ENCODE results near the gene KSR2. TPM values are rescaled to one million over a fixed set of nuclear protein-coding genes. Genes with fewer than 3 reads are reported as not detected.

The KSR2 gene
- total and polyA plus RNA-seq, 2 of the 4 experiments (the other 2 are of a cell fraction) = not detected

DNA sequence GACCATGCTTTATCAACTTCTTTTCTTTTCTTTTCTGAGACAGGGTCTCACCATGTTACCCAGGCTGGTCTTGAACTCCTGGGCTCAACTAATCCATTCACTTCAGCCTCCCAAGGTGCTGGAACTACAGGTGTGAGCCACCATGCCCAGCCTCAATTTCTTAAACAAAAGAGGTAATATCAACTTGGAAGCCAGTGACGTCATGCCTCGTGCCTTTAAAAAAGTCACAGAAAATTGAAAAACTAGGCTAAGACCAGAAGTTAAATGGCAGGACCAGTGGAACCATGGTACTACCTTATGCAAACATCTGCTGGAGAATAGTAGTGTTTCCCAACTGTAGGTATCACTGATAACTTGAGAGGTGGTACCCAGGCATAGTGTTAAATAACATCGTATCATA, 103.3 kb downstream of the KSR2 start:
- Histone ChIP-seq H2AFZ (replicated peaks; ENCODE audit: low read length, poor library complexity) (no peak overlapping the region), H3K79me1 (ENCODE audit: low read depth in 1 of 2, low read length in 2 of 2) (no peaks in the 10 kb centered on the region), H2BK20ac (ENCODE audit: low read depth, low read length) (no peak overlapping the region), H3K14ac (replicated peaks; ENCODE audit: low read depth, low read length) (no peak overlapping the region), H3K56ac (ENCODE audit: extremely low read depth, insufficient read depth, low read length) (no peak overlapping the region), H3K4me2 (ENCODE audit: low read depth, low read length) (no peak overlapping the region), H3K4me1 (ENCODE audit: control insufficient read depth, insufficient read depth, low read length) (no peaks in the 10 kb centered on the region), H3K9me1 (ENCODE audit: insufficient read depth, low read length) (no peaks in the 10 kb centered on the region), H3K18ac (ENCODE audit: low read depth, low read length) (no peak overlapping the region), H2BK5ac (ENCODE audit: low read depth, low read length, poor library complexity, severe bottlenecking) (no peak overlapping the region), H3K36me3 (ENCODE audit: control insufficient read depth, insufficient read depth, low read length) (no peaks in the 10 kb centered on the region), H2BK120ac (ENCODE audit: low read depth, low read length) (no peak overlapping the region), H2AK5ac (ENCODE audit: low read depth, low read length) (no peak overlapping the region), H3K27me3 (ENCODE audit: control insufficient read depth, insufficient read depth, low read length) (no peaks in the 10 kb centered on the region), H3K23ac (ENCODE audit: low read depth, low read length) (no peak overlapping the region), H4K8ac (ENCODE audit: low read depth in 2 of 2, low read length in 2 of 2) (no peak overlapping the region), H3K9ac (ENCODE audit: low read depth, low read length) (no peak overlapping the region), H4K5ac (ENCODE audit: low read depth, low read length) (no peak overlapping the region), H3K4ac (ENCODE audit: low read depth, low read length) (no peak overlapping the region), H4K91ac (ENCODE audit: insufficient read depth, low read depth, low read length) (no peak overlapping the region), H3K27ac (ENCODE audit: insufficient read depth, low read length) (no peak overlapping the region), H2BK15ac (ENCODE audit: low read depth, low read length) (no peak overlapping the region), H3K4me3 (ENCODE audit: insufficient read depth, low read depth, low read length) (no peak overlapping the region), H3K9me3 (ENCODE audit: control insufficient read depth, insufficient read depth, low read length) (no peaks in the 10 kb centered on the region), H4K20me1 (ENCODE audit: insufficient read depth, low read length) (no peaks in the 10 kb centered on the region), H2AK9ac (replicated peaks; ENCODE audit: low read depth, low read length, poor library complexity) (no peak overlapping the region)
- intact Hi-C loops (cut with micrococcal nuclease) = no loop called here
- POLR2A ChIA-PET (ENCODE audit: unreplicated experiment) = no interaction called here
- WGBS, 2 experiments (ENCODE audit: extremely low coverage in 2 of 2, insufficient read length in 1 of 2) = 60% methylated on average over 2 of the region's 3 CpGs; no CpG with 5 or more reads in 1 of the 2 experiments
- CTCF ChIA-PET = no interaction called here
- no peak for DNase-seq
- ATAC-seq (ENCODE audit: low read depth) = no peak
- in situ Hi-C loops (cut with MboI; ENCODE audit: low sequenced_read_pairs) = loop anchor here (25.0 kb wide), 1 partner anchor 272 kb away; the partner anchor contains the start of gene PEBP1
- TF ChIP-seq CEBPB (IDR thresholded peaks at IDR 0.05; ENCODE audit: low read depth, low read length) = no peak
- no peak for TF ChIP-seq CTCF (conservative IDR thresholded peaks at IDR 0.05; ENCODE audit: low read depth, low read length)
- no peak for TF ChIP-seq CHD1 (IDR thresholded peaks at IDR 0.05; ENCODE audit: low read depth, low read length)
- no peak for TF ChIP-seq RAD21 (IDR thresholded peaks at IDR 0.05; ENCODE audit: low read length)
- no peak for TF ChIP-seq MAFK (IDR thresholded peaks at IDR 0.05; ENCODE audit: low read depth, low read length)
- no peak for TF ChIP-seq USF2 (IDR thresholded peaks at IDR 0.05; ENCODE audit: low read depth, low read length)
- TF ChIP-seq POLR2A (IDR thresholded peaks at IDR 0.05; ENCODE audit: low read depth, low read length) = no peak
- TF ChIP-seq FOS (IDR thresholded peaks at IDR 0.05; ENCODE audit: low read depth, low read length) = no peak
- no peak for TF ChIP-seq ELK1 (IDR thresholded peaks at IDR 0.05; ENCODE audit: borderline replicate concordance, low read depth, low read length)
- no peak for TF ChIP-seq NFE2L2 (IDR thresholded peaks at IDR 0.05; ENCODE audit: low read depth, low read length)
- no peak for TF ChIP-seq RFX5 (IDR thresholded peaks at IDR 0.05; ENCODE audit: low read depth, low read length)
- TF ChIP-seq RCOR1 (IDR thresholded peaks at IDR 0.05; ENCODE audit: insufficient replicate concordance, low read length) = no peak
- TF ChIP-seq SMC3 (IDR thresholded peaks at IDR 0.05; ENCODE audit: low read depth, low read length) = no peak
- no peak for TF ChIP-seq MAZ (IDR thresholded peaks at IDR 0.05; ENCODE audit: borderline replicate concordance, low read depth, low read length)
- no peak for TF ChIP-seq BHLHE40 (IDR thresholded peaks at IDR 0.05; ENCODE audit: low read depth, low read length)
- no peak for TF ChIP-seq MXI1 (IDR thresholded peaks at IDR 0.05; ENCODE audit: borderline replicate concordance, low read depth, low read length)
- no TSS peak for BruUV-seq (replicated peaks)
- dilution Hi-C loops (cut with HindIII; ENCODE audit: low sequenced_read_pairs, unreplicated experiment) = no loop called here

Data from IMR-90 (cell line).